Peyer's patch (tissue), 4 donors: ENCODE measurements around the gene TECR.

Experiments
- POLR2A ChIP-seq, 2 donors: fragments of 450-650 bp; IDR thresholded peaks; one replicate each; pipeline ENCODE4 v1.5.1; 2017; ENCODE audit warnings: antibody characterized with exemption in 2 of 2, mild to moderate bottlenecking in 2 of 2, moderate library complexity in 2 of 2
- TF ChIP-seq, protein P1 (sequence below), 6 experiments: fragments of 450-650 bp in 4 of 6; fragments of 200-600 bp in 2 of 6; sonication (generic) in 1 of 6; IDR thresholded peaks; one replicate each; pipeline ENCODE4 v1.5.1; 2017 to 2019; ENCODE audit warnings: antibody characterized with exemption in 6 of 6, mild to moderate bottlenecking in 3 of 6, moderate library complexity in 1 of 6

DNA sequence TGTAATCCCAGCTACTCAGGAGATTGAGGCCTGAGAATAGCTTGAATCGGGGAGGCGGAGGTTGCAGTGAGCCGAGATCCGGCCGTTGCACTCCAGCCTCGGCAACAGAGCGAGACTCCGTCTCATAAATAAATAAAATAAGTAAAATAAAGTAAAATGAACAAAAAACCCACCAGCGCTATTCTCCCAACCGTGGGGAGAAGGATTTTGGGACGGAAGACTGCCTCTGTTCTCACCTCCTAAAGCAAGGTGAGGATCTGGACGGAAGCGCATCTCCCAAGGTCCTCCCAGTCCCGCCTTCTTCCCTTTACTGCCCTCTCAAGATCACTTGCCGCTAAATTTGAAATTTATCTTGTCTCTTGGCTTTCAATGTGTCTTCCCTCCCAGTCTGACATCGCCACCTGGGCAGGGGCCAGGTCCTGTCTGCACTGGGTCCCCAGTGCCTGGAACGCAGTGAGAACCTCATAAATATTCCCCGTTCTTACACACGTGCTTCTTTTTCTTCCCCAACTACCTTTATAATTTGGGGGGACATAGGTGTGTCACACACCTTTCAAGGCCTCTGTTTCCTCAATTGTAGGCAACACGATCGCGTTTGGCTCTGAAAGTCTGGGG, 10.0 kb upstream of the TECR start:
- TF ChIP-seq, protein P1, sequence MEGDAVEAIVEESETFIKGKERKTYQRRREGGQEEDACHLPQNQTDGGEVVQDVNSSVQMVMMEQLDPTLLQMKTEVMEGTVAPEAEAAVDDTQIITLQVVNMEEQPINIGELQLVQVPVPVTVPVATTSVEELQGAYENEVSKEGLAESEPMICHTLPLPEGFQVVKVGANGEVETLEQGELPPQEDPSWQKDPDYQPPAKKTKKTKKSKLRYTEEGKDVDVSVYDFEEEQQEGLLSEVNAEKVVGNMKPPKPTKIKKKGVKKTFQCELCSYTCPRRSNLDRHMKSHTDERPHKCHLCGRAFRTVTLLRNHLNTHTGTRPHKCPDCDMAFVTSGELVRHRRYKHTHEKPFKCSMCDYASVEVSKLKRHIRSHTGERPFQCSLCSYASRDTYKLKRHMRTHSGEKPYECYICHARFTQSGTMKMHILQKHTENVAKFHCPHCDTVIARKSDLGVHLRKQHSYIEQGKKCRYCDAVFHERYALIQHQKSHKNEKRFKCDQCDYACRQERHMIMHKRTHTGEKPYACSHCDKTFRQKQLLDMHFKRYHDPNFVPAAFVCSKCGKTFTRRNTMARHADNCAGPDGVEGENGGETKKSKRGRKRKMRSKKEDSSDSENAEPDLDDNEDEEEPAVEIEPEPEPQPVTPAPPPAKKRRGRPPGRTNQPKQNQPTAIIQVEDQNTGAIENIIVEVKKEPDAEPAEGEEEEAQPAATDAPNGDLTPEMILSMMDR (IDR thresholded peaks at IDR 0.05): no peak
- no peak for TF ChIP-seq POLR2A (IDR thresholded peaks at IDR 0.05)
